Testis (tissue), 3 donors: ENCODE results near the gene TLE1. TPM values are rescaled to one million over a fixed set of nuclear protein-coding genes. Genes with fewer than 3 reads are reported as not detected.
"Not testable (repeated sequence)": the region's sequence is repeated elsewhere in the genome, so short reads cannot be mapped to it uniquely, and the experiment has no call there.

Experiments used
- DNase-seq: peaks from one replicate; pipeline ENCODE4 v3.0.0-alpha.2; 2019
- H3K27ac ChIP-seq, 2 donors: fragments of 200-600 bp; sonication (generic); one replicate each; pipeline ENCODE4 v1.5.1; 2019
- H3K27me3 ChIP-seq: fragments of 200-600 bp; sonication (generic); one replicate; pipeline ENCODE4 v1.5.1; 2019
- H3K36me3 ChIP-seq: fragments of 200-600 bp; sonication (generic); one replicate; pipeline ENCODE4 v1.5.1; 2017; ENCODE audit warnings: low read depth; ENCODE audit errors: missing control alignments
- H3K4me1 ChIP-seq: fragments of 200-600 bp; sonication (generic); one replicate; pipeline ENCODE4 v1.5.1; 2019
- H3K4me3 ChIP-seq, 2 donors: fragments of 200-600 bp; sonication (generic); one replicate each; pipeline ENCODE4 v1.5.1; 2017 to 2019
- H3K9me3 ChIP-seq: fragments of 200-600 bp; sonication (generic); one replicate; pipeline ENCODE4 v1.5.1; 2017
- CTCF ChIP-seq, 3 experiments: fragments of 450-650 bp in 2 of 3; fragments of 200-600 bp in 1 of 3; sonication (generic) in 1 of 3; IDR thresholded peaks; one replicate each; pipeline ENCODE4 v1.5.1; 2016 to 2019; ENCODE audit warnings: antibody characterized with exemption in 3 of 3, mild to moderate bottlenecking in 2 of 3, moderate library complexity in 1 of 3
- POLR2A ChIP-seq: fragments of 450-650 bp; IDR thresholded peaks from one replicate; pipeline ENCODE4 v1.6.1; 2017; ENCODE audit warnings: antibody characterized with exemption, mild to moderate bottlenecking, moderate library complexity
- WGBS, 2 donors: methylation state at CpG; one replicate each; pipeline ENCODE4 v1.1.5; 2018; 5-methylcytosine and 5-hydroxymethylcytosine counted together
- intact Hi-C: fragments of 100-400 bp; cut with DNase I; formaldehyde crosslinking; loops from one replicate; pipeline ENCODE4 v1.15.1; 2023; ENCODE audit warnings: low total_unique reads
- polyA plus RNA-seq: library from polyadenylated mRNA; stranded (reverse); fragments of 350-450 nt; fragmentation: Illumina TruSeq; extraction: RNeasy Lipid Tissue Mini Kit (QIAGEN cat#74804); gene quantifications from one replicate; pipeline ENCODE4 v1.2.3, GENCODE V29; 2014; ENCODE audit warnings: low read depth, low replicate concordance; ENCODE audit not compliant: insufficient read depth
- total RNA-seq, 2 donors: library from RNA; depleted of rRNA; stranded (reverse); fragments of >200 nt; gene quantifications; one replicate each; pipeline ENCODE4 v1.2.3, GENCODE V29; 2016

Gene TLE1
- total and polyA plus RNA-seq, 3 donors from 2014 or later: 53.3 to 95.8 (median 81.0) TPM

DNA sequence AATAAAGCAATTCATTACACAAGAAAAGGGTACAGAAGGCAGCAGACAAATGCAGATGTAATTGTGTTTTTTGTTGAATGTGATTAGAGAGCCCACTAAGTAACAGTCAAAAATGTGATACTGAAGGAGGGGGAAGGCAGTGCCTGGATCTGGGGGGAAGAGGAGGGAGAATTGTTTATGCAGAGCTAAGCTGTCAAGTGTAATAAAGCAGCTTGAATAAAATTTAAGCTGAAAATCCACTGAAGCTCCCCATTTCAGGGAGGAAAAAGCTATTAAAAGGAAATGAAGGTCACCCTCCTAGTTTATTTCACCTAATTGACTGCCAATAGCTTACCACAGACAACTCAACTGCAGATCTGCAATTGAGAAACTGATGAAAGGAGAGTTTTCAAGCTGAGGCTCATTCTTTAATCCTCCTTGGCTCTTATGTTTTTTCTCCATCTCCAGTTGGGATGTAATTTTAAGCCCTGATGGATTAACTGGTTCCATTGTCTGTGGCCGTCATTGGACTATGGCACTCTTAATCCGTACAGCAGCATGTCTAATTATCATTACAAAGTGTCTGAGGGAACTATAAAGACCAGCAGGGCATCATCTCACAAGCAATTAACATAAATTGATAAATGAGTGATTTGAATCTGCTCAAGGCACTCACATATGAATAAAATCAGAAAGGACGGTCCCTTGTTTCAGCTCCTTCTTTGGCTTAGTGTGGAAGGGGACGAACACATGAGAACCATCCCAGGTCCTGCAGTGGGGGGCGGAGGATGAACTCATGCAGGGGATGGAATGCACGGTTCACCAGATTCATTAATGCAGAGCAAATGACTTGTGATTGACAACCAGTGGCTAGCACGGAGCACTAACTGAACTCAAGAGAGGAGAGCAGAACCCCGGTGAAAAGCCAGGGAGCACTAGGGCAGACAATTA, 38.5 kb downstream of the TLE1 start:
- Histone ChIP-seq H3K27ac (no peak overlapping the region), H3K4me1 (peaks cover 3% of the 10 kb centered on the region), H3K9me3 (no peaks in the 10 kb centered on the region), H3K27me3 (no peaks in the 10 kb centered on the region), H3K36me3 (no peaks in the 10 kb centered on the region), H3K4me3 (no peak overlapping the region)
- TF ChIP-seq CTCF (IDR thresholded peaks at IDR 0.05) (no peak), POLR2A (no peak)
- DNase-seq: no peak
- intact Hi-C loops: no loop called here
- 88 to 95% methylated on average over 8 of the region's 8 CpGs for WGBS, 2 donors

- intact Hi-C loops: no loop called here
- 80 to 86% methylated on average over 13 of the region's 13 CpGs for WGBS, 2 donors
- no peak for TF ChIP-seq CTCF (IDR thresholded peaks at IDR 0.05)
- no peak for TF ChIP-seq POLR2A
- H3K27ac ChIP-seq: no peak overlapping the region
- H3K4me3 ChIP-seq: no peak overlapping the region
- no peak for DNase-seq
- H3K4me1 ChIP-seq: no peaks in the 10 kb centered on the region
- no peaks in the 10 kb centered on the region for H3K9me3 ChIP-seq
- H3K36me3 ChIP-seq: no peaks in the 10 kb centered on the region
- no peaks in the 10 kb centered on the region for H3K27me3 ChIP-seq
Observed at GRCh38 chr9:81649475-81650240, 39.7 kb downstream of the TLE1 start.

DNA sequence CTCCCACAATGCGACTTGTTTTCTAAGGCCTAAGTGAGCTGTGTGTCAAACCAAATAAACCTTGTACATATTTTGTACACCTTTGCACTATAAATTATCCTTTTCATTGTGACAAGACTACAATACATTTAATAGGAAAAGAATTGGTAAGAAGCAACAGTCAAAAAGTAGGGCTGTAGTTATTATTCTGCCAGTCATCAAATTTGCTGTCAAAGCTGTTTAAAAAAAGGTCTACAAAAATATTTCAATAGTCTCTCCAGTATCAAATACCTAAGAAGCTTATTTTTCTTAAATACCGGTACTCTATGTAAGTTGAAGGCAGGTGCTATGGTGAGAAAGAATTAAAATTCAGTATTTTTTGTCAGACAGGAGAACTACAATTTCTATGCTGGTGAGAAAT, 40.5 kb downstream of the TLE1 start:
- intact Hi-C loops: no loop called here
- no peaks in the 10 kb centered on the region for H3K9me3 ChIP-seq
- no peak overlapping the region for H3K4me3 ChIP-seq
- no peaks in the 10 kb centered on the region for H3K27me3 ChIP-seq
- H3K4me1 ChIP-seq: no peaks in the 10 kb centered on the region
- no peaks in the 10 kb centered on the region for H3K36me3 ChIP-seq
- no peak overlapping the region for H3K27ac ChIP-seq
- DNase-seq: no peak
- WGBS, 2 donors: 90 to 94% methylated on average over 2 of the region's 2 CpGs
- TF ChIP-seq CTCF (IDR thresholded peaks at IDR 0.05) (no peak), POLR2A (no peak)

GRCh38 chr9:81646337-81646736, 43.0 kb downstream of the TLE1 start:
- no peak for DNase-seq
- no peaks in the 10 kb centered on the region for H3K27me3 ChIP-seq
- no peaks in the 10 kb centered on the region for H3K9me3 ChIP-seq
- intact Hi-C loops: no loop called here
- H3K4me3 ChIP-seq: no peak overlapping the region
- 92 to 96% methylated on average over 3 of the region's 3 CpGs for WGBS, 2 donors
- H3K27ac ChIP-seq: no peak overlapping the region
- no peaks in the 10 kb centered on the region for H3K36me3 ChIP-seq
- H3K4me1 ChIP-seq: no peaks in the 10 kb centered on the region
- TF ChIP-seq POLR2A (no peak), CTCF (IDR thresholded peaks at IDR 0.05) (no peak)

DNA sequence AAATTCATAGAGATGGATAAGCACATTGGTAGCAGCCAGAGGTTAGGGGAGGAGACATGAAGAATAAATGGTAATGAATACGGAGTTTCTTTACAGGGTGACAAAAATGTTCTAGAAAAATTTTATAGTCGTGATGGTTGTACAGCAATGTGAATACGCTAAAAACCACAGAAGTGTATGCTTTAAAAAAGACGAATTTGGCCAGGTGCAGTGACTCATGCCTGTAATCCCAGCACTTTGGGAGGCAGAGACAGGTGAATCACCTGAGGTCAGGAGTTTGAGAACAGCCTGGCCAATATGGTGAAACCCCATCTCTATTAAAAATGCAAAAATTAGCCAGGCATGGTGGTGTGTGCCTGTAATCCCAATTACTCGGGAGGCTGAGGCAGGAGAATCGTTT, 44.8 kb downstream of the TLE1 start:
- 75 to 84% methylated on average over 6 of the region's 6 CpGs for WGBS, 2 donors
- H3K9me3 ChIP-seq, H3K4me3 ChIP-seq, H3K27me3 ChIP-seq, intact Hi-C loops, H3K4me1 ChIP-seq, H3K27ac ChIP-seq, H3K36me3 ChIP-seq, DNase-seq: not testable (repeated sequence)
